Fibroblast of lung (primary cell): ENCODE data around the gene BRD7.

Experiments used
- EZH2 ChIP-seq: IDR thresholded peaks from 2 replicates; pipeline ENCODE4 v1.5.1; 2012; ENCODE audit warnings: low read length, control low read depth, mild to moderate bottlenecking; ENCODE audit errors: missing control alignments
- TF ChIP-seq, protein P1 (sequence below), 2 donors: IDR thresholded peaks in 1 of 2; conservative IDR thresholded peaks in 1 of 2; 1 replicate in 1 of 2; 2 replicates in 1 of 2; pipeline ENCODE4 v1.5.1; 2011 to 2012; ENCODE audit warnings: low read length in 2 of 2, control low read depth in 1 of 2, inconsistent platforms in 1 of 2, low read depth in 1 of 2, mild to moderate bottlenecking in 1 of 2

DNA sequence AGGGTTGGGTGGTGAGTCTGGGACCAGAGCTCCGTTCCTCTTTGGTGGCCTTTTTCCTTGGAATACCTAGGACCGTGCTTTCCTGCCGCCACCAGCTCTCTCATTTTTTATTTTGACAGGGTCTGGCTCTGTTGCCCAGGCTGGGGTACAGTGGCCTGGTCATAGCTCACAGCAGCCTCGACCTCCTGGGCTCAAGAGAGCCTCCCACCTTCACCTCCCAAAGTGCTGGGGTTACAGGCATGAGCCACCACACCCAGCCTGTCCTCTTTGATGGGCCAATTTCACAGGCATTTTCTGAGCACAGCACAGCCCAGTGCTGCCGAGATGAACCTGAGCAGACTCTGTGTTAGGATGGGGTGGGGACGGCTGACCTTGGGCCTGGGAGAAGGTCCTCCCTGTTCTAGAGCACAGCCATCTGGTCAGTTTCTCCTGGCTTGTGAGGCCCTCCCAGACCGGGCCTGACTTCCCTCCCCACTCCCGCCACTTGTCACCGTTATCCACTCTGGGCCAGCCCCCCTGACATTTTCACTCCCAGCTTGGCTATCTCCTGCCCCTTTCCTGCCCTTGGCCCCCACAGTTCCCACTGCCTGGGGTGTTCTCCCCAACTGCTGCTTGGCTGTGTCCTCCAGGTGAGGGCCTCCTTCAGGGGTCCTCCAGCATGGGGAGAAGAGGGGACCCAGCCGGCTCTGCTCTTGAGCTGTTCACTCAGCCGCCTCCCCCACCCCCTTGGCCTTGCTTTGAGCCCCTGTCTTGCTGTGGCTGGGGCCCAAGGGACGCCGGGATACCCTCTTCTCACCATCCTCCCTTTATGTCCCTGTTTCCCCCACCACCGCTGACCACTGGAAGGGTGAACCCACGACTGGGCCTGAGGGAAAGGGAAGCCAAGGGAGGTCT, 97.4 kb downstream of the BRD7 start:
- TF ChIP-seq, protein P1, sequence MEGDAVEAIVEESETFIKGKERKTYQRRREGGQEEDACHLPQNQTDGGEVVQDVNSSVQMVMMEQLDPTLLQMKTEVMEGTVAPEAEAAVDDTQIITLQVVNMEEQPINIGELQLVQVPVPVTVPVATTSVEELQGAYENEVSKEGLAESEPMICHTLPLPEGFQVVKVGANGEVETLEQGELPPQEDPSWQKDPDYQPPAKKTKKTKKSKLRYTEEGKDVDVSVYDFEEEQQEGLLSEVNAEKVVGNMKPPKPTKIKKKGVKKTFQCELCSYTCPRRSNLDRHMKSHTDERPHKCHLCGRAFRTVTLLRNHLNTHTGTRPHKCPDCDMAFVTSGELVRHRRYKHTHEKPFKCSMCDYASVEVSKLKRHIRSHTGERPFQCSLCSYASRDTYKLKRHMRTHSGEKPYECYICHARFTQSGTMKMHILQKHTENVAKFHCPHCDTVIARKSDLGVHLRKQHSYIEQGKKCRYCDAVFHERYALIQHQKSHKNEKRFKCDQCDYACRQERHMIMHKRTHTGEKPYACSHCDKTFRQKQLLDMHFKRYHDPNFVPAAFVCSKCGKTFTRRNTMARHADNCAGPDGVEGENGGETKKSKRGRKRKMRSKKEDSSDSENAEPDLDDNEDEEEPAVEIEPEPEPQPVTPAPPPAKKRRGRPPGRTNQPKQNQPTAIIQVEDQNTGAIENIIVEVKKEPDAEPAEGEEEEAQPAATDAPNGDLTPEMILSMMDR (conservative IDR thresholded peaks at IDR 0.05 in 1 of 2, IDR thresholded peaks at IDR 0.05 in 1 of 2; ENCODE audit: low read depth in 1 of 2, low read length in 2 of 2): no peak
- TF ChIP-seq EZH2: no peak
